LNCaP clone FGC (cell line): ENCODE measurements around the gene EPHB2.

Experiments
- DNase-seq: peaks from one replicate; pipeline ENCODE4 v3.0.0-alpha.2; 2011; ENCODE audit warnings: low read depth
- H3K4me3 ChIP-seq: 2 replicates; pipeline ENCODE4 v1.5.1; 2011; ENCODE audit warnings: mild to moderate bottlenecking, low read depth, low read length, control low read depth
- TF ChIP-seq, protein P1 (sequence below): IDR thresholded peaks from 2 replicates; pipeline ENCODE4 v1.5.1; 2012; ENCODE audit warnings: mild to moderate bottlenecking; ENCODE audit not compliant: control insufficient read depth, insufficient read depth; ENCODE audit errors: extremely low read depth

Gene EPHB2

GRCh38 chr1:22816803-22817202 lies 106.2 kb downstream of the EPHB2 start:
- TF ChIP-seq, protein P1, sequence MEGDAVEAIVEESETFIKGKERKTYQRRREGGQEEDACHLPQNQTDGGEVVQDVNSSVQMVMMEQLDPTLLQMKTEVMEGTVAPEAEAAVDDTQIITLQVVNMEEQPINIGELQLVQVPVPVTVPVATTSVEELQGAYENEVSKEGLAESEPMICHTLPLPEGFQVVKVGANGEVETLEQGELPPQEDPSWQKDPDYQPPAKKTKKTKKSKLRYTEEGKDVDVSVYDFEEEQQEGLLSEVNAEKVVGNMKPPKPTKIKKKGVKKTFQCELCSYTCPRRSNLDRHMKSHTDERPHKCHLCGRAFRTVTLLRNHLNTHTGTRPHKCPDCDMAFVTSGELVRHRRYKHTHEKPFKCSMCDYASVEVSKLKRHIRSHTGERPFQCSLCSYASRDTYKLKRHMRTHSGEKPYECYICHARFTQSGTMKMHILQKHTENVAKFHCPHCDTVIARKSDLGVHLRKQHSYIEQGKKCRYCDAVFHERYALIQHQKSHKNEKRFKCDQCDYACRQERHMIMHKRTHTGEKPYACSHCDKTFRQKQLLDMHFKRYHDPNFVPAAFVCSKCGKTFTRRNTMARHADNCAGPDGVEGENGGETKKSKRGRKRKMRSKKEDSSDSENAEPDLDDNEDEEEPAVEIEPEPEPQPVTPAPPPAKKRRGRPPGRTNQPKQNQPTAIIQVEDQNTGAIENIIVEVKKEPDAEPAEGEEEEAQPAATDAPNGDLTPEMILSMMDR: no peak
- DNase-seq: no peak
- no peak overlapping the region for H3K4me3 ChIP-seq

DNA sequence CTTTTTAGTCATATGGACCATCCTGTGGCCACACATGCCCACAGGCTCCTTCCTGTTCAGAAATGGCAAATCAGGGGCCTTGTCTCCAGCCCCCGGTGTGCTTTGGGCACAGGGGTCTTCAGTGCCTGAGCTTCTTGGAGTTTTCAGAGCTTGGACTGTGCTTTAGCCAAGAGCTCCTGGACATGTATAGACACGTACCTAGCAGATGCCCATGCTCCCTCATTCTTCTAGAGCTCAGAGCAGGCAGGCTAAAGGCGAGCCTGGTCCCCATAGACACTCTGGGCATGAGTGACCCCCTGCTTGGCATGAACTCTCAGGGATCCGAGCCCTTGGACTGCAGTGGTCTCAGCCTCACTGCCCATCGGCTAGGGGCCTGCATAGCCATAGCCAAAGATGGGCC lies 106.8 kb downstream of the EPHB2 start:
- no peak for DNase-seq
- TF ChIP-seq, protein P1: no peak
- no peak overlapping the region for H3K4me3 ChIP-seq

DNA sequence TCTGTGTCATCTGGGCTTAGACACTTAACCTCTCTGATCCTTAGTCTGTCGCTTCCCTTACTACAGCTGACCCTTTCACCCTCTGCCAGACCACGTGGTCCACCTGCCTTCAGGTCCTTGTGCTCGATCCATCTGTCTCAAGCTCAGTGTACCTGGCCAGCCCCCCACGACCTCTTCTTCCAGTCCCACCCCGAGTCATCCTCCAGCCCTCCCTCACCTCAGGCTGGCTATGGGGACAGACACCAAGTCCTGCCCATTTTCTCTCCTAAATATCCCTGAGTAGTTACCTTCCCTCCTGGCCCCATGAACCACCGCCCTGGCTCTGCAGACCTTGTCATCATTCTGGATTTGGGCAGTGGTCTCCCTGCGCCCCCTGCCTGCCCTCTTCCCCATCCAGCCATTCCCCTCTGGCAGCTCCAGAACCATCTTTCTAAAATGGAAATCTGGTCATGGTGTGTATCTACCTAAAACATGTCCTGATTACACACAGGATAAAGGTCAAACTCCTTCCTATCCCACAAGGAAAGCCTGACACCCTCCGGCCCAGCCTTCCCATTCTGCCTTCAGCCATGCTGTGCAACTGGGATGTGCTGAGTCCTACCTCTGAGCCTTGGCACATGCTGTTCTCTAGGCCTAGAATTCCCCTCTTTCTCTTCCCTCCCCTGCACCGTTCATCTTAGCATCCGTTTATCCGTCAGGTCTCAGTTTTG lies 107.6 kb downstream of the EPHB2 start:
- TF ChIP-seq, protein P1: no peak
- no peak overlapping the region for H3K4me3 ChIP-seq
- DNase-seq: no peak

- DNase-seq: no peak
- no peak overlapping the region for H3K4me3 ChIP-seq
- TF ChIP-seq, protein P1: no peak
These were observed 108.7 kb downstream of the EPHB2 start for GRCh38 chr1:22819361-22819760.

DNA sequence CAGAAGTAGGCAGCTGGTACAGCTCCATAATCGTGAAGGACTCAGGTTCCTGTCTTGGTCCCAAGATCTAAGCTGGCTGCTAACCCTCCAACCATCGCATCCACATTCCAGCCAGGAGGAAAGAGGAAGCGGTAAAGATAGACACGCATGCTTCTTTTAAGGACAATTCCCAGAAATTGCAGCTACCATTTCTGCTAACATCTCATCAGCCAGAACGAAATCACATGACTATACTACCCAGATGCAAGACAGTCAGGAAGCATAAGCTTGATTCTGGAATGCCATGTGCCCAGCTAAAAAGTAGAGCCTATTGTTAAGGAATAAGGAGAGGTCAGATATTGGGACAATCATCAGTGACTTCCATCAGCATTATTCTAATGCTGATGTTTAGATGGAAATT lies 110.4 kb downstream of the EPHB2 start:
- H3K4me3 ChIP-seq: no peak overlapping the region
- TF ChIP-seq, protein P1: no peak
- no peak for DNase-seq

GRCh38 chr1:22822371-22822770 lies 111.7 kb downstream of the EPHB2 start:
- no peak overlapping the region for H3K4me3 ChIP-seq
- TF ChIP-seq, protein P1: no peak
- DNase-seq: no peak

DNA sequence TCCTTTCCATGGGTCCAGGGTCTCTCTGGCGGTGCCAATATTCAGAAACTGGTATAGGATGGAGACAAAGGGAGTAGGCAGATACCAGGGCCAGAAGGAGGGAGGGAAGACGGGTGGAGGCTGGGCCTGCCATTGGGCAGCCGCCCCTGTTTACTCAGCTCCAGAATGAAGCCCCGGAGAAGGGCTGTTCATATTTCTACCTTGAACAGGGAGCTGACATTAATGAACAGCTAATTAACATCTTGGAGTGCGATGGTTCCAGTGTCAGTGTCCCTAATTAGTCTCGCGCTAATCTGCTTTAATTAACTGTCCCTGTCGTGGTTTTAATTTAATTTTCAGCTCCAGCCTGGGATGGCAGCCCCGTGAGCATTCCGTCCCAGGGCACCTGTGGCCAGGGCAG lies 113.8 kb downstream of the EPHB2 start:
- H3K4me3 ChIP-seq: no peak overlapping the region
- TF ChIP-seq, protein P1: no peak
- DNase-seq: no peak
